ENCODE results near the gene ZACN. TPM values are rescaled to one million over a fixed set of nuclear protein-coding genes. Genes with fewer than 3 reads are reported as not detected.

The ZACN gene
- total RNA-seq, 2 experiments from 2014 or later: 0.76 to 1.2 TPM

- POLR2A ChIA-PET: interaction anchor here (0.9 to 2.7 kb wide), 3 partner anchors 15 to 54 kb away, joined by 3 to 10 read pairs (median 6); partner anchors contain the start of gene SRP68
- intact Hi-C loops (cut with micrococcal nuclease; ENCODE audit: unreplicated experiment): loop anchor here (2.0 kb wide), 1 partner anchor 35 kb away; no protein-coding TSS in a partner anchor
- peaks cover 36% of the 10 kb centered on the region for H3K4me1 ChIP-seq (ENCODE audit: insufficient read depth, low read length, poor library complexity, severe bottlenecking)
- peaks cover 94% of the 10 kb centered on the region for H3K36me3 ChIP-seq (ENCODE audit: insufficient read depth, low read length)
- H3K9me3 ChIP-seq (ENCODE audit: low read length): no peaks in the 10 kb centered on the region
- H3K79me2 ChIP-seq (ENCODE audit: insufficient read depth, low read depth, low read length): peaks cover 3% of the 10 kb centered on the region; the same call in 1 of the 2 replicates
- no peak for DNase-seq (ENCODE audit: low spot score)
- no peak overlapping the region for H3K4me2 ChIP-seq (ENCODE audit: low read length)
- TF ChIP-seq EZH2phosphoT487 (IDR thresholded peaks at IDR 0.05; ENCODE audit: borderline replicate concordance, low read depth, low read length) (no peak), CTCF (conservative IDR thresholded peaks at IDR 0.05; ENCODE audit: low read length) (no peak)
- BruUV-seq (replicated peaks): no TSS peak
- H3K9me2 ChIP-seq (ENCODE audit: insufficient read depth, low read length): no peaks in the 10 kb centered on the region
- peak overlapping the region; percentile 73 for H3K27ac ChIP-seq (ENCODE audit: low read depth, low read length, poor library complexity, severe bottlenecking)
- no peak overlapping the region for H3K4me3 ChIP-seq (ENCODE audit: low read depth, low read length, poor library complexity, severe bottlenecking)
- CTCF ChIA-PET (ENCODE audit: unreplicated experiment): interaction anchor here (0.8 kb wide), 1 partner anchor 35 kb away, joined by 3 read pairs; no protein-coding TSS in a partner anchor
- no peaks in the 10 kb centered on the region for H4K20me1 ChIP-seq (ENCODE audit: insufficient read depth, low read length)
- no peak overlapping the region for H2AFZ ChIP-seq (ENCODE audit: low read length)
Measured at GRCh38 chr17:76049836-76050537, 29.0 kb upstream of the ZACN start.

GRCh38 chr17:76050538-76051467, 28.2 kb upstream of the ZACN start:
- Histone ChIP-seq H3K9me3 (ENCODE audit: low read length) (no peaks in the 10 kb centered on the region), H3K4me3 (ENCODE audit: low read depth, low read length, poor library complexity, severe bottlenecking) (no peak overlapping the region), H3K79me2 (ENCODE audit: insufficient read depth, low read depth, low read length) (peaks cover 3% of the 10 kb centered on the region; the same call in 1 of the 2 replicates), H3K4me2 (ENCODE audit: low read length) (no peak overlapping the region), H3K4me1 (ENCODE audit: insufficient read depth, low read length, poor library complexity, severe bottlenecking) (peaks cover 36% of the 10 kb centered on the region), H4K20me1 (ENCODE audit: insufficient read depth, low read length) (no peaks in the 10 kb centered on the region), H2AFZ (ENCODE audit: low read length) (no peak overlapping the region), H3K36me3 (ENCODE audit: insufficient read depth, low read length) (peaks cover 92% of the 10 kb centered on the region), H3K9me2 (ENCODE audit: insufficient read depth, low read length) (no peaks in the 10 kb centered on the region), H3K27ac (ENCODE audit: low read depth, low read length, poor library complexity, severe bottlenecking) (no peak overlapping the region)
- CTCF ChIA-PET (ENCODE audit: unreplicated experiment): interaction anchor here (0.8 kb wide), 1 partner anchor 36 kb away, joined by 3 read pairs; no protein-coding TSS in a partner anchor
- DNase-seq (ENCODE audit: low spot score): no peak
- TF ChIP-seq CTCF (conservative IDR thresholded peaks at IDR 0.05; ENCODE audit: low read length) (no peak), EZH2phosphoT487 (IDR thresholded peaks at IDR 0.05; ENCODE audit: borderline replicate concordance, low read depth, low read length) (no peak)
- BruUV-seq (replicated peaks): TSS peak; percentile 13
- POLR2A ChIA-PET: interaction anchor here (1.0 to 2.7 kb wide), 2 partner anchors 14 to 31 kb away, joined by 3 to 10 read pairs; no protein-coding TSS in a partner anchor
- intact Hi-C loops (cut with micrococcal nuclease; ENCODE audit: unreplicated experiment): no loop called here

All from OCI-LY7 (cell line).